Chondrocyte (in vitro differentiated cells): Measurements from ENCODE around the gene NR2F6. TPM values are rescaled to one million over a fixed set of nuclear protein-coding genes. Genes with fewer than 3 reads are reported as not detected.

Experiments used
- DNase-seq: peaks from one replicate; pipeline ENCODE4 v3.0.0; 2021; ENCODE audit warnings: mixed read lengths, low spot score
- H3K27ac Mint-ChIP-seq: one replicate; pipeline ENCODE4 v1.8.0; 2021; ENCODE audit warnings: mild to moderate bottlenecking, moderate library complexity, mixed read lengths; ENCODE audit not compliant: unreplicated experiment
- H3K27me3 Mint-ChIP-seq: 2 replicates; pipeline ENCODE4 v1.8.0; 2021; ENCODE audit warnings: low read depth, mixed read lengths
- H3K36me3 Mint-ChIP-seq: 2 replicates; pipeline ENCODE4 v1.8.0; 2021; ENCODE audit warnings: low read depth, mixed read lengths
- H3K4me1 Mint-ChIP-seq: 2 replicates; pipeline ENCODE4 v1.8.0; 2021; ENCODE audit warnings: low read depth, mild to moderate bottlenecking, mixed read lengths
- H3K4me3 Mint-ChIP-seq: one replicate; pipeline ENCODE4 v1.8.0; 2021; ENCODE audit warnings: mild to moderate bottlenecking, moderate library complexity, mixed read lengths; ENCODE audit not compliant: unreplicated experiment
- H3K9me3 Mint-ChIP-seq: 2 replicates; pipeline ENCODE4 v1.8.0; 2021; ENCODE audit warnings: low read depth, mixed read lengths
- CTCF ChIP-seq: fragments of 200-600 bp; sonication (generic); IDR thresholded peaks from 2 replicates; pipeline ENCODE4 v1.5.0; 2021; ENCODE audit warnings: antibody characterized with exemption, mild to moderate bottlenecking, moderate library complexity
- total RNA-seq: library from RNA; stranded (reverse); gene quantifications from 3 replicates; pipeline ENCODE4 v1.2.1, GENCODE V29; 2021

Gene NR2F6
- total RNA-seq, 1 donor from 2014 or later = 45.0 TPM

DNA sequence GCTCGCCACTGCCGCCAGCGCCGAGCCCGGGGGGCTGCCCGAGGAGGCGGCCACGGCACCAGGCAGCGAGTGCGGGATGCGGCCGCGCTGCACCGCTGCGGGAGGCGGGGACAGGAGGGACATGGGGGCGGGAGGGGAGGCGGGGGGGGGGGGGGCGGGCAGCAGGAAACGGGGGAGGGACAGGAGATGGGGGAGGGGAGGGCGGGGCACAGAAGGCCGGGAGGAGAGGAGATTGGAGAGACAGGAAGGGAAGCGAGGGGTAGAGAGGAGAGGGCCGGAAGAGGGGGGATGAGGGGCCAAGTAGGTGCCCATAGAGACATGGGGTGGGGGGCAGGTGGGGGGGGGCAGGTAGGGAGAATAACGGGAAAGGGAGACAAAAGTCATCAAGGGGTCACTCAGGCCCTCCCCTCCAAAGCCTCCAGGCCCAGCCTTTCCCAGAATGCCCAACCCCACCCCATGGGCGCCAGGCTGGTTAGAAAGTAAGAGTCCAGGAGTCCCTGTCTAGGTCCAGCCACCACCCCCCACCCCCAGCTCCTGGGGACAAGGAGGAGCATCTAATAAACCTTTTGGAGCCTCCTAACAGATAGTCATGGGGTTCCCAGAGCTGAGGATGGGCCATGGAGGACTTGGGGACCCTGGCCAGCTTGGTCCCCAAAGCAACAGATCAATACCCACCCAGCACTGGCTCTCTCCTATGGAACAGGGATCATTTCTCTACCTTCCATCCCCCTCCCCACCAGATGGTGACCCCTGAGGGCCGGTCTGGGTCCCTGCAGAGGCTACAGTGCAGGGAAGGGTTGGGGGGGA, 9.5 kb downstream of the NR2F6 start:
- H3K4me3 Mint-ChIP-seq = peak overlapping the region; percentile 44
- H3K27me3 Mint-ChIP-seq = no peaks in the 10 kb centered on the region
- no peaks in the 10 kb centered on the region for H3K9me3 Mint-ChIP-seq
- peaks cover 8% of the 10 kb centered on the region for H3K36me3 Mint-ChIP-seq
- no peak for TF ChIP-seq CTCF
- DNase-seq = no peak
- no peak overlapping the region for H3K27ac Mint-ChIP-seq
- peaks cover 7% of the 10 kb centered on the region for H3K4me1 Mint-ChIP-seq

GRCh38 chr19:17235300-17235970, 10.3 kb downstream of the NR2F6 start:
- peak; percentile 80 for TF ChIP-seq CTCF
- Mint-ChIP-seq H3K4me3 (peak overlapping the region; percentile 69), H3K4me1 (peaks cover 4% of the 10 kb centered on the region), H3K36me3 (peaks cover 8% of the 10 kb centered on the region), H3K27ac (peak overlapping the region; percentile 65), H3K9me3 (no peaks in the 10 kb centered on the region), H3K27me3 (no peaks in the 10 kb centered on the region)
- DNase-seq = no peak

DNA sequence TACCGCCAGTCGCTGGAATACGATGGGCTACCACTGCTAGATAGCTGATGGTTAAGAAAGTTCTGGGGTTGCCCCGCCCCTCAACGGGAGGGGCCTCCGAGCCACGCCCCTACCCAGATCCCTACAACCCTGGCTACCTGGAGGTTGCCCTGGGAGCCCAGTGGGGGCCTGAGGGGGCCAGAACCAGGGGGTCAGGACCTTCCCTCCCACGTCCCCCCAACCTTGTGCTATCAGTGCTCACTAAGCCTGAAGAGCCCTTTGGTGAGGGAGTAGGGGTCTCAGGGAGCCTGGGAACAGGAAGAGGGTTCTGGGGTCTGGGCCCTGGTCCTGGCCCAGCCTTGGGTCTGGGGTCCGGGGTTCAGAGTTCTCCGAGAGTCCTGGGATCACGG, 10.8 kb downstream of the NR2F6 start:
- TF ChIP-seq CTCF = no peak
- peaks cover 8% of the 10 kb centered on the region for H3K36me3 Mint-ChIP-seq
- H3K4me3 Mint-ChIP-seq = peak overlapping the region; percentile 69
- peaks cover 4% of the 10 kb centered on the region for H3K4me1 Mint-ChIP-seq
- H3K27ac Mint-ChIP-seq = peak overlapping the region; percentile 65
- no peaks in the 10 kb centered on the region for H3K27me3 Mint-ChIP-seq
- no peaks in the 10 kb centered on the region for H3K9me3 Mint-ChIP-seq
- no peak for DNase-seq

- Mint-ChIP-seq H3K4me1 (peaks cover 8% of the 10 kb centered on the region), H3K36me3 (peaks cover 4% of the 10 kb centered on the region), H3K27ac (no peak overlapping the region)
These were observed 13.5 kb downstream of the NR2F6 start for GRCh38 chr19:17232258-17232657.

More at GRCh38 chr19:17232258-17232657, 13.5 kb downstream of the NR2F6 start:
- no peak for DNase-seq
- H3K27me3 Mint-ChIP-seq = no peaks in the 10 kb centered on the region
- no peak overlapping the region for H3K4me3 Mint-ChIP-seq
- TF ChIP-seq CTCF = no peak
- H3K9me3 Mint-ChIP-seq = no peaks in the 10 kb centered on the region
